ENCODE measurements around the gene CADPS2. TPM values are rescaled to one million over a fixed set of nuclear protein-coding genes. Genes with fewer than 3 reads are reported as not detected.

CADPS2 gene
- total RNA-seq = 10 to 100 TPM; 16.4 to 32.5 TPM

DNA sequence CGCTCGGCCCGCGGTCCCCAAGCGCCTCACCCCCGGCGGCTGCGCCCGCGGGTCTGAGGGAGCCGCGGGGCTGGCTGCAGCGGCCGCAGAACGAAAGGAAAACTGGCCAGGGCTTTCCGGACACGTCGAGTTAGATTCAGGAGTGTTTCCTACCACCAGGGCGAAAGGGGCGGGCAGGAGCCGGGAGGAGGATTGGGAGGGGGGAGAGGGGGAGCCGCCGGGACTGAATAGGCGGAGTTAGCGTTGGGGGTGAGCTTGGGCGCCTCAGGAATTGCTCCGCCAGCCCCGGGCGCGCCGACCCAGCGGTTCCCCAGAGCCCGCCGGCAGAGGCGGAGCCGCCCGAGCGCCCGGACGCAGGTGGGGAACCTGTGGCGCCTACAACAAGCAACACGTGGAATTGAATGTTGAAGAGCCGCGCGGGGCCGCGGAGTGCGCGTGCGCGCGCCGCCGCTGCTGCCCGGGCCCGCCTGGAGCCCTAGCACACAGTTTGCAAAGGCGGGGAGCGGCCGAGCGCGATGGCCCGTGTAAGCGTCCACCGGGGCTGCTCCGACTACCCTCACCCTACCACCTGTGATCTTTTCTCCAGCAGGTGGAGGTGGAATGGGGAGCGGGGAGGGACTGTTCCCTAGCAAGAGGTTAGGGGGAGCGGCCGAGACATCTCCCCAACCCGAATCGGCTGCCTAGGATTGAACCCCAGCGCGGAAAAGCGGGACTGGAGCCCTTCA lies at the start of gene CADPS2:
Gene CADPS2, minus strand, starts transcription at position 104 of the 725 bp plus-strand sequence. CDS start 123 bp downstream, outside the sequence.
- Histone ChIP-seq H3K27ac (peak within 1 kb of the TSS; percentile 87 to 91), H3K9me3 (no peaks in the 10 kb centered on the region), H3K36me3 (no peaks in the 10 kb centered on the region), H3K4me3 (peak within 1 kb of the TSS; percentile 95), H3K4me1 (ENCODE audit: control insufficient read depth in 1 of 2, low read depth in 2 of 2) (peaks cover 4 to 23% of the 10 kb centered on the region in 2 donors), H3K27me3 (replicated peaks; ENCODE audit: insufficient read depth) (no peaks in the 10 kb centered on the region)
- ATAC-seq (ENCODE audit: insufficient number of reproducible peaks, low FRiP score, low read depth) = peak; percentile 68
- peak; percentile 49 for DNase-seq (ENCODE audit: low spot score)
- TF ChIP-seq, protein P1, sequence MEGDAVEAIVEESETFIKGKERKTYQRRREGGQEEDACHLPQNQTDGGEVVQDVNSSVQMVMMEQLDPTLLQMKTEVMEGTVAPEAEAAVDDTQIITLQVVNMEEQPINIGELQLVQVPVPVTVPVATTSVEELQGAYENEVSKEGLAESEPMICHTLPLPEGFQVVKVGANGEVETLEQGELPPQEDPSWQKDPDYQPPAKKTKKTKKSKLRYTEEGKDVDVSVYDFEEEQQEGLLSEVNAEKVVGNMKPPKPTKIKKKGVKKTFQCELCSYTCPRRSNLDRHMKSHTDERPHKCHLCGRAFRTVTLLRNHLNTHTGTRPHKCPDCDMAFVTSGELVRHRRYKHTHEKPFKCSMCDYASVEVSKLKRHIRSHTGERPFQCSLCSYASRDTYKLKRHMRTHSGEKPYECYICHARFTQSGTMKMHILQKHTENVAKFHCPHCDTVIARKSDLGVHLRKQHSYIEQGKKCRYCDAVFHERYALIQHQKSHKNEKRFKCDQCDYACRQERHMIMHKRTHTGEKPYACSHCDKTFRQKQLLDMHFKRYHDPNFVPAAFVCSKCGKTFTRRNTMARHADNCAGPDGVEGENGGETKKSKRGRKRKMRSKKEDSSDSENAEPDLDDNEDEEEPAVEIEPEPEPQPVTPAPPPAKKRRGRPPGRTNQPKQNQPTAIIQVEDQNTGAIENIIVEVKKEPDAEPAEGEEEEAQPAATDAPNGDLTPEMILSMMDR (IDR thresholded peaks at IDR 0.05) = peak; percentile 51

DNA sequence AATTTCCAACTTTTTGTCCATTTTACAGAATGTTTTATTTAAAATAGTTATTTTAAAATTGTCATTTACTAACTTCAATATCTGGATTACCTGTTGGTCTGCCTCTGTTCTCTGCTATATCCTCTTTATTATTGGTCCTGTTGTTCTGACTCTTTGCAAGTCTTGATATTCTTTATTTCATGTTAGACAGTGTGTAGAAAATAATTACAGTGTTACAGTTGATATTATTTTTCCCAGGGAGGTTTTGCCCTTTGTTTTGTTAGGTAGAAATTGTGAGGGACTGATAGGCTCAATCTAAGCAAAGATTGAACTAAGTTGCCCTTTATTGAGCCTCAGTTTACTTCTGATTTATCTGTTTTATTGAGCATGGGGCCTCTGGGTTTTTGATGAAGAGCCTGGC lies 49.4 kb upstream of the CADPS2 start:
- no peaks in the 10 kb centered on the region for H3K4me1 ChIP-seq (ENCODE audit: control insufficient read depth in 1 of 2, low read depth in 2 of 2)
- H3K36me3 ChIP-seq = no peaks in the 10 kb centered on the region
- DNase-seq (ENCODE audit: low spot score) = no peak
- no peaks in the 10 kb centered on the region for H3K9me3 ChIP-seq
- no peaks in the 10 kb centered on the region for H3K27me3 ChIP-seq (replicated peaks; ENCODE audit: insufficient read depth)
- H3K27ac ChIP-seq = no peak overlapping the region
- ATAC-seq (ENCODE audit: insufficient number of reproducible peaks, low FRiP score, low read depth) = no peak
- TF ChIP-seq, protein P1 (IDR thresholded peaks at IDR 0.05) = no peak
- no peak overlapping the region for H3K4me3 ChIP-seq

DNA sequence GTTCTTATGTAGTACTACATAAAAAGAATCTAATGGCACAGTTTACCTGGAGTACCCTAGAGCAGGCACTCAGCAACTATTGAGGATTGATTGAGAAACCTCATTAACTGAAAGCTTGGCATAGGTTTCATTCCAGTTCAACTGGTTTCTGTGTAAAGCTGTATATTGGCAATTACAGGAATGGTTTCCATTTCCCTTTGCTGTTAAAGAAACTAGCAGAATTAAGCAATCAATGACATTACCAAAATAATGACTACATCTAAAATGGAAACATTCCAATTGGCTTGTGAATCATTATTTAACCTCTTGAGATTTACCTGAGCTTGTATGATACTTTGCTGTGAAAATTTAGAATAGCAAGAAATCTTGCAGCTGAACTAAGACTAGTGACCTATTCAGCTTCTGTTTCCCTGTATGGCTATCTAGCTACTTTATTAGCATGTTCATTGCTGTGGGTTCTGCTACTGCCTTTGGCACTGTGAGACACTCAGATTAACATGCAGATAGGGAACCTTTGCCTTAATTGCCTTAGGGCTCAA lies 33.5 kb upstream of the CADPS2 start:
- Histone ChIP-seq H3K27ac (no peak overlapping the region), H3K4me1 (ENCODE audit: control insufficient read depth in 1 of 2, low read depth in 2 of 2) (no peaks in the 10 kb centered on the region), H3K4me3 (no peak overlapping the region), H3K9me3 (no peaks in the 10 kb centered on the region), H3K27me3 (replicated peaks; ENCODE audit: insufficient read depth) (no peaks in the 10 kb centered on the region), H3K36me3 (no peaks in the 10 kb centered on the region)
- ATAC-seq (ENCODE audit: insufficient number of reproducible peaks, low FRiP score, low read depth) = no peak
- TF ChIP-seq, protein P1 (IDR thresholded peaks at IDR 0.05) = no peak
- no peak for DNase-seq (ENCODE audit: low spot score)

DNA sequence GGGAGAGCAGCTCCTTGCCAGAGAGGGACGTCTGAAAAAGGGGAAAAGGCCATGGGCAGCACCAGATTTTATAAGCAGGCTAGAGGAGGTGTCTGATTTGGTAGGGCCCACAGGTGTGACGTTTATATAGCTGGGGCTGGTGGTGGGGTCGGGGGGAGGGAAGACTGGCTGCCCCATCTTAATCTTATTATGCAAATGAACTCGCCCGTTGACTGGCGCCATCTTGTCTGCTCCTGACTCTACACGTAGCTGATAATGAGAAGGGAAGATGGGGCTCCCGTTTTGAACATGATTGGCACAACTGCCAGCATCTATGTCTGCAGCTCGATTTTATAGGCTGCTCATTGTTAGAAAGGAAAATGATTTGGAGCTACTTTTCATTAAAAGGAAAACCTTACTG lies 28.6 kb upstream of the CADPS2 start:
- TF ChIP-seq, protein P1 (IDR thresholded peaks at IDR 0.05) = no peak
- no peaks in the 10 kb centered on the region for H3K36me3 ChIP-seq
- H3K27ac ChIP-seq = no peak overlapping the region
- ATAC-seq (ENCODE audit: insufficient number of reproducible peaks, low FRiP score, low read depth) (no peak), DNase-seq (ENCODE audit: low spot score) (no peak)
- no peaks in the 10 kb centered on the region for H3K9me3 ChIP-seq
- H3K27me3 ChIP-seq (replicated peaks; ENCODE audit: insufficient read depth) = no peaks in the 10 kb centered on the region
- H3K4me3 ChIP-seq = no peak overlapping the region
- no peaks in the 10 kb centered on the region for H3K4me1 ChIP-seq (ENCODE audit: control insufficient read depth in 1 of 2, low read depth in 2 of 2)

DNA sequence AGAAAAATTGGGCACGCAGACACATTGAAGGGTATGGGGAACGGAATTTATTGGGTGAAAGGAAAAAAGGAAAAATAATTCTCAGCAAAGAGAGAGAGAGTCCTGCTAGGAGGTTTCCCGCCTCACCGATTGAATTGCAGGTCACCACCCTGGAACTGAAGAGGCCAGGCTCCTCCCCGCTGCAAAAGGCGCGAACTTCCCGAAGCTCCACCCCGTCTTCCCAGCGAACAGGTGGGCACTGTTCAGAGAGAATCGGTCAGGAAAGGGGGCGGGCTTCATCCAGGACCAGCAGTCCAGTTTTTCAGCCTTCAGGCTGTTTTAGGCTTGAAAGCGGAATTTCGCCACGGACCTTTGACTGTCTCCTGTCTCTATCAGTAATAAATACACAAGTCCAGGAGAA lies 27.3 kb upstream of the CADPS2 start:
- no peak for DNase-seq (ENCODE audit: low spot score)
- no peaks in the 10 kb centered on the region for H3K36me3 ChIP-seq
- no peaks in the 10 kb centered on the region for H3K27me3 ChIP-seq (replicated peaks; ENCODE audit: insufficient read depth)
- no peak for ATAC-seq (ENCODE audit: insufficient number of reproducible peaks, low FRiP score, low read depth)
- H3K27ac ChIP-seq = no peak overlapping the region
- TF ChIP-seq, protein P1 (IDR thresholded peaks at IDR 0.05) = no peak
- H3K4me3 ChIP-seq = no peak overlapping the region
- no peaks in the 10 kb centered on the region for H3K4me1 ChIP-seq (ENCODE audit: control insufficient read depth in 1 of 2, low read depth in 2 of 2)
- no peaks in the 10 kb centered on the region for H3K9me3 ChIP-seq
